ENCODE measurements around the gene BNC2.

DNA sequence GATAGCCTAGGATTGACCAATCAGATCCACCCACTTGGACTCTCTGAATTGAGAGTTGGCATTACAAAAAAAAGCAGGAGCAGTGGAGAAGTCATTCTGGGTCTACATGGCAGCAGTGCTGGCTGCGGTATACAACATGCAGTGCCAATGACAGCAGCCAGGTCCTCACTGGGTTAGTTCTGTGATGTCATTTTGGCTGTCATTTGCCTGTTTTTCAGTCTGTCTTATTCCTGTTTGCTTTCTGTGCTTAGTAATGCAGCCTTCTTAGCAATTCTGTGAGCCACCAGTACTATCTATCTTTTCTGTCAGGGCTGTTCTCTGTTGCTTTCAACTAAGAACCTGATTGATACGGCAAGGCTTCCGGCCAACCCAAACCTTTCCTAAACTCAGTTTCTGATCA is 471.8 kb downstream of the BNC2 start:
- no peak for TF ChIP-seq MAX (IDR thresholded peaks at IDR 0.05)
- no peak for TF ChIP-seq CEBPB (IDR thresholded peaks at IDR 0.05)
- TF ChIP-seq TAF1 (IDR thresholded peaks at IDR 0.05; ENCODE audit: low read depth), result no peak
- TF ChIP-seq EGR1 (IDR thresholded peaks at IDR 0.05), result no peak
- no peak for TF ChIP-seq EP300 (IDR thresholded peaks at IDR 0.05; ENCODE audit: borderline replicate concordance)
- TF ChIP-seq CREB1 (IDR thresholded peaks at IDR 0.05; ENCODE audit: low read depth), result no peak
- no peak for TF ChIP-seq RAD21 (IDR thresholded peaks at IDR 0.05; ENCODE audit: low read depth)
- no peak for TF ChIP-seq USF1 (IDR thresholded peaks at IDR 0.05)
- no peak for TF ChIP-seq TEAD4 (IDR thresholded peaks at IDR 0.05)
- no peak for TF ChIP-seq REST (IDR thresholded peaks at IDR 0.05; ENCODE audit: low read depth)
- TF ChIP-seq NFIC (IDR thresholded peaks at IDR 0.05), result no peak
- no peak for TF ChIP-seq FOXM1 (IDR thresholded peaks at IDR 0.05; ENCODE audit: borderline replicate concordance, low read depth)
- TF ChIP-seq YY1 (IDR thresholded peaks at IDR 0.05; ENCODE audit: low read depth), result no peak

Measured in Ishikawa (cell line).